GM18520 (cell line): ENCODE data around the gene TMF1.

Experiments used
- ATAC-seq: cut with Tn5 transposase; IDR thresholded peaks from one replicate; pipeline ENCODE4 v1.9.1; 2021; ENCODE audit not compliant: unreplicated experiment

Gene TMF1

GRCh38 chr3:68977486-68978167 is 74.5 kb downstream of the TMF1 start:
- no peak for ATAC-seq

- ATAC-seq = no peak
Measured at GRCh38 chr3:68974711-68975110, 77.4 kb downstream of the TMF1 start.

- no peak for ATAC-seq
Measured at GRCh38 chr3:68973639-68974038, 78.5 kb downstream of the TMF1 start.

- ATAC-seq = no peak
Measured at GRCh38 chr3:68972358-68972979, 79.7 kb downstream of the TMF1 start.
